HG02943 (cell line): Measurements from ENCODE around the gene TENM4.

Experiments
- ATAC-seq: cut with Tn5 transposase; IDR thresholded peaks from one replicate; pipeline ENCODE4 v1.9.1; 2021; ENCODE audit warnings: mild to moderate bottlenecking, low read depth, moderate library complexity; ENCODE audit not compliant: unreplicated experiment

TENM4 gene

DNA sequence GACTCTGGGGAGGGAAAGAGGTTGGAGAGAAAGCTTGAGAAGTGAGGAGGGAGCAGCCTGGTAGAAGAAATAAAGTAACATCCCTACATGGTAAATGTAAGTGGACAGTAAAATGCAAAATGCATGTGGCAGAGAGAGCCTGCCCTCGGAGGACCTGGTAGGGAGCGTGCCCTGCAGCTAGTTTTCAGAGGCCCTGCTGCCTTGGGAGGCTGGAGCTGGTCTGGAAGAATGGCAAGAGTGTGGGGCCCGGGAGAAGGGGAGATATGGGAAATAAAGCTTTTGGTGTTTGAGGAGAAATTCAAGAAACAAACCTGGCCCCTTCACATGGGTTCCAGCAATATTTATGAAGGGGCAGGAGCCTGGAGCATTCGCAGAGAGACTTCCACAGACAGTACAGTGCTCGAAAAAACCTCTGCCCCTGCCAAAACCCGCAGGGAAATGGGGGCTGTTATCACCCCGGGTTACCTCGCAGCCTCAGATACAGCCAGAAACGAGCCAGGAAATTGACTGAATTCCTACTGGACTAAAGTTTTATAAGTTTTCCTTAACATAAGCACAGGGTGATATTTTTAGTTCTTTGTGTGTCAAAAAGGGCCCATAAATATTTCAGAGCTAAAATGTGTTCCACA is 363.0 kb downstream of the TENM4 start:
- ATAC-seq = no peak

DNA sequence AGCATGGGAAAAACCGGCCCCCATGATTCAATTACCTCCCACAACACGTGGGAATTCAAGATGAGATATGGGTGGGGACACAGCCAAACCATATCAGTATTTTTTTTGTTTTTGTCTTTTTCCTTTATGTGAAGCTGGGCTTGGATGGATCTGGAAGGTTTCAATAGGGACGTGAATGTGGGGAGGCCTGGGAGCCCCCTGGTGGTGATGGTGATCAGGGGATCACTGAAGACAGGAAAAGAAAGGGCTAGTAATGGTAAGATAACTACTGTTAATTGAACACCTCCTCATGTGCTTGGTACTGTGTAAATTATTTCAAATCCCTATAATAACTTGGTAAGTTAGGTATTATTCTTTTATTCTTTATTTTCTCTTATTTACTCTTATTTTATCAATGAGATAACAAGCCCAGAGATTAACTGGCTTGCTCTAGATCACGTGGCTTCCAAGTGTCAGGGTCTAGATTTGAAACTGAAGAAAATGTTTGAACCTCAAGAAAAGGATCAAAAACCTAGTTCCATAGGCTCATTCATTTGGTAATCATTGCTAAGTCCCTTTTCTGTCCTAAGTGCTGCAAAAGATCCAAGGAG is 364.2 kb downstream of the TENM4 start:
- ATAC-seq = no peak

DNA sequence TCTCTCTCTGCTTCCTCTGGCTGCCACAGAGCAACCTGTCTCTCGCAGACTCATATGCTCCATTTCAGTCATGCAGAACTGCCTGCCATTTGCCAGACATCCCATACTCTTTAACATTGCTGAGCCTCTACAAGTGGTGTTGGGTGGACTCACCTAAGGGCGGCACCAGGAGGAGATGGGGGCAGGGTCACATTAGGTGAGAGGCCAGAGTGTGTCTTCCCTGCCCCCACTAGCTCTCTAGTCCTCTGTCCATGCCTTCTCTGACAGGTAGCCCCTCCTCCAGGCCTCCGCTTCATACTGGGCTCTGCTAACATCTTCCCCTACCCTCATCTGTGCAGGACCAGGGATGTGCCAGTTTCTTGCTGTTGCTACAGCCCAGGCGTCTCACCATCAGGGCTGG is 366.3 kb downstream of the TENM4 start:
- no peak for ATAC-seq

DNA sequence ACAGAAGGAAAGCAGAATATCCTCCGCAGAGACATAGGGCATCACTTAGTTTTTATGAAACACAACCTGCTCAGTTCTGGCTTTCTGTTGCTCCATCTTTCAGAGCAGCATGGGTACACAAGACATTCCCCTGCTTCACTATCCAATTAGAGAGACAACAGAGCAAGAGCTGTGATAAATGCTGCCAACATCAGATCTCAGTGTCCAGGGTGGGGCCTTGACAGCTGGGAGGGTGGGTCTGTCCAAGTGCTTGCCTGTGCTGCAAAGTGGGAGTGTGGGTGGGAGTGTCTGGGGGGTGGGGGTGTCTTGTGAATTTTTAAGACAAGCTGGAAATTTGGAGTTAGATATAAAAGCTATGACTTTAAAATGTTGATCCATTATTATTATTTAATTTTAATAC is 369.6 kb downstream of the TENM4 start:
- ATAC-seq = no peak

DNA sequence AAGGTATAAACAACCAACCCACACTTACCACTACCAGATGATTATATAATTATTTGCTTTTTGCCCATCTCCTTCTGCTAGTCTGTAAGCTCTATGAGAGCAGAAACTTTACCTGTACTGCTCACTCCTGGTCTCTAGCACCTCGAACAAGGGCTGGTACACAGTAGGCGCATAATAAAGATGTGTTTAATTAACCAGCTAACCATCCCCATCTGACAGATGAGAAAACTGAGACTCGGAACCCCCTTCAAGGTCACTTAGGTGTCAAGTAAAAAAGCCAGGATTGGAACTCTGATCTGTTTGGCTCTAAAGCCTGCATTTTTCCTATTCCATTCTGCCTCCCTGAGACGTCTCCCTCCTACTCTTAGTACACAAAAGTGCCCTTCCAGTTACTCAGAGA is 370.3 kb downstream of the TENM4 start:
- no peak for ATAC-seq

DNA sequence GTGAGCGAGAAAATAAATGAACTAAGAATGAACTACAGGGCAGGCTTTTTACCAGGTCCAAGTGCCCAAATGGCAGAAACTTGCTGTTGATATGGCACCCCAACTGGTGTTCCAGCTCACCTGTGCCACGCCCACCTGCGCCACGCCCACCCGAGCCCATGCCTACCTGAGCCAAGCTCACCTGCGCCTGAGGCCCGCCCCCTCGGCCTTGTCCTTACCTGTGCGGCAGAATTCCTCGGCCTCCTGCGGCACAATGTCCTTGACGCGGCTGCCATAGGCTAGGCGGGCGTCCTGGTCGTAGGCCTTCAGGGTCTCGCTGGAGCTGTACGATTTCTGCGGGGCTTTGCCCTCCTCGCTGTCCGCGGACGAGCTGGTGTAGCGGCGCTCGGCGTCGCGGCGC is 371.3 kb downstream of the TENM4 start:
- no peak for ATAC-seq

DNA sequence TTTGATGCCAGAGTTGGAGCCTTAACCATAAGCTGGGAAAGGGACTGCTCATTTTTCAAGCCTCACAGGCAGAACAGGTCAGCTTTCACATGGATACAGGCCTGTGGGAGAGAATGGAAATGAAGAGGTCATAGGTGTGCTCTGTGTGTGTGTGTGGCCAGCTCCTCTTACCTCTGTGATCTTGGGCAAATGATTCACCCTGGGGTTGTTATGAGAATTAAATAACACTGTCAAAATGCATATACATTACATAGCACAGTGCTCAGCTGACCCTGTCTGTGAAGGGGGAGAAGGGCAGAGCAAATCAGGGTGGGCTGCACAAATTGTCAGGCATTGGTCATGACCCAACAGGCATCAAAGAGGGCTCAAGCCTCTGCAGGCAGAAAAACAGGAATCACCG is 372.5 kb downstream of the TENM4 start:
- ATAC-seq = no peak

DNA sequence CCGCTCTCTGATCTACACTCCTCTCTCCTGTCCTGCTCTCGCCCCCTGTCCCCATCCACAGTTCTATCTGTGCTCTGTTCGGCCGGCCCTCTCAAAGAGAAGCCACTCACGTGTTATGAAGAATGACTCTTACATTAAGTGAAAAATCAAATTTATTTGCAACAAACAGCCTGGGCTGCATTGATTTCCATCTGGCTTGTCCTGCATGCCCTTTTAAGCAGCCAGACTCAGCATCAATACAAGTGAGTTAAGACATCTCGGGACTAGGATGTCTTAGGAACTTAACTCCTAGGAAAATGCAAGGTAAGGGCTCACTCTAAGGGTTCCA is 373.5 kb downstream of the TENM4 start:
- ATAC-seq = no peak

DNA sequence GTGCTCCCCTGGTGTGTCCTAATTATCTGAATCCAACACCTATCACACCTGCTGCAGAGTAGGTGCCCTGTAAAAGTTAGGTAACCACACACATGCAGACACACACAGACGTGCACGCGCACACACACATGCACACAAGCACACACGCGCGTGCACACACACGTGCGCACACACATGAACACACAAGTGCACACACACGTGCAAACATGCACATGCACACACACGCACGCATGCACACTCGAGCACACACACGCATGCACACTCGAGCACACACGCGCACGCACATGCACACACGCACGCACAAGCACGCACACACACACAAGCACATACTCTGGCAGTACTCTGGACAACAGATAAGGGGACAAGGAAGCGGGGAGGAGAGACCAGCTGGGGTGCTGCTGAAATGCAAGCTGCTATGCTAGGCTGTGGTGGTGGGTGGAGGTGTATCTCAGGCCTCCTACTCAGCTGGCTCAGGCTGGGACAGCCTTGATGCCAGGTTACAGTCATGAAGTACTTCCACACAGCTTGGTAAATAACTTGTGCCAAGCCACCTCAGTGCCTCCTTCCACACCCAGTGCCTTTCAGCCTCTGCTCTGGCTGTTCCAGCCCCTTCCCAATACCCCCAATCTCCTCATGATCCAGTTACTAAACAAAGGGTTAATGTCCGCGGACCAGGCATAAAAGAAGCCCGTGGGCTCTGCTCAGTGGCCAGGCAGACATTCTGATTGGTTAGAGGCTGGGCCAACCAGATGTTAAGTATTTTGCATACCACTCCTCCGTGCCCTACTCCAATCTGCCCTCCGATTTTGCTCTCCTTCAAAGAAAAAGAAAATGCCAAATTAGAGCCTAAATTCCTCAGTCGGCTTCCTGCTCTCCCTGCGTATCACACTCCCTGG is 374.1 kb downstream of the TENM4 start:
- ATAC-seq = no peak

DNA sequence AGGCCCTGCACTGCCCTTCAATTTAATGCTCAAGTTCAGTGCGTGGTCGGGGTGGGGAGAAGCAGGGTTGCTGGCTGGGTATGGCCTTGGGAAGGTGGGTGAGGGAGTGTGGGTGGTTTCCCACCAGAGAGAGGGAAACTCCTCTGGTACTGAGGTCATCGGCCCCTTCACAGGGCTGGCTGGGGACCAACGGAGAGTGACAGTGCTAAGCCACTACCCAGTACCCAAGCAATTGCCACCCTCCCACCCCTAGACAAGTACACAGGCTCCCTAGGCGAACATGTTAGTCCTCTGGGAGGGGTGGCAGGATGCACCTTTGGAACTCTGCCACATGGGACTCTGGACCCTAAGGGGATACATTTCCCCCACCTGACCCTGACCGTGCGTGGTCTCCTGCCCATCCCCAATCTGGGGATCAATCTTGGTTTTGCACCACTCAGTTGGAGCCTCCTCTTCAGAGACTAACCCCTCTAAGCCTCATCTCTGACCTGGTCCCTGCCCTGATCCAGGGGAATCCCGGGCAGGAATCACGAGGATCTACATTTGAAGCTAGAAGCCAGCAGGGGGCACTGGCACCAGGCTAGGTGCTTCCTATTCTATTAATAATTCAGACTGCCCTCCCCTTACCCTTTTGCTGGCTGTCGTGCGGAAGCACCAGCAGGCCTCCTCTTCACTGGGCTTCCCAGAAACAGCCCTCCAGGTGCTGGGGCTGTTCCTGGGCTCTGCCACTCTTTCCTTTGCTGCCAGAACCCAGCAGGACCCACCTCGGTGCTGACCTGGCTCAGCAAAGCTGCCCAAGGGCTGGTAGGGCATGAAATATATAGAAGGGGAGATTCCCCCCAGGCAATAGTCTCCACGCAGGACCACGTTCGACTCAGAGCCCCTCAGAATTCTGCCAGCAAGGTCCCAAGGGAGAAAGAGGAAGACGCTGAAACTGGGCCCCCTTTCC is 377.7 kb downstream of the TENM4 start:
- ATAC-seq = no peak

DNA sequence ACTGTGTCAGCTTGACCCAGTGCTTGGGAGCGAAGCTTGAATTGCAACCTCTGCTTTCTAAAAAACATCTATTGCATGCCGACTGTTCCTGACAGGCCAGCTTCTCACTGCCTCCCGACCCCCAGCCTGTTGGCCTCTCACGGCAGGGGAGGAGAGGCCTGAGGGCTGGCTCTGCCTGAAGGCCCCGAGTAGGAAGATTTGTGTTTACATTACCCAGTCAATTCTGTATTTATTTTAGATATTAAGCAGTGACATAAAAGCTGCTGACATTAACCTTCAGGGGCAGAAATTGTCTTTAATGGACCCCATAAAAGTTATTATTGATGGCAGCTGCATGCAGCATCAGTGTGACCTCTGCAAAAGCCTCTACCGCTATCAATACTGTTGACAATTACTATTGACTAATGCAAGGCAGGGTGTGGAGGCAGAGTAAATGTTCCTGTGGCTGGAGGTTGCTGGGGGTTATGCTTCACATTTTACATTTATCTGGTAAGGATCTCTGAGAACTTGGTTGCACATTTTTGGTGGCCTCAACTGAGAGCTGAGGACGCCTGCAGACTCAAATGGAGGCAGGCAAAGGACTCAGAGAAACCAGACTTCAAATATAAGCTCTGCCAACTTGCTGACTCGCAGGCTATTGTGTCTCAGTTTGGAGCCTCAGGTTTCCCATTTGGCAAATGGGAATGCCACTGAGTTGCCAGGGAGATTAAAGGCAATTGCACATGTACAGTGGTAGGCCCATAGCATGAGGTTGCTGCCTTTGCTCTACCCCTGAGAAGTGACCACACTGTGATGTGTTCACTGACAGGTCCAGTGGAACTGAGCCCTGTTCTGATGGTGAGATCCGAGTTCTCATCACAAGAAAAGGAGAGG is 380.5 kb downstream of the TENM4 start:
- ATAC-seq = no peak

DNA sequence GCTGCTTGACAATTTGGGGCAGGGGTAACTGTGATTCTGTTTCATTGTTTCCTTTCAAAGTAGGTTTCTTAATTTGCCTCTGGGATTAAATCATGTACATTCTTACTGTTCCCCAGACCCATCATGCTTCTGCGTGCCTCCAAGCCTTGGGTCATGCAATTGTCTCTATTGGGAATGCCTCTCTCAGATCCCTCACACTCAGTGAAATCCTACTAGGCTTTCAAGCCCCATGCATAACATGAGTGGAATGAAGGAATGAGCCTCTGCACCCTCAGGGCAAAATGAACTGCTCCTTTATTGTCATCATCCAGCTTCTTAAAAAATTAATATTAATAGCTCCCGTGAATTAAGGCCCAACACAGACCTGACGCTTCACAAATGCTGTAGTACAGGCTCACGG is 381.7 kb downstream of the TENM4 start:
- ATAC-seq = no peak

DNA sequence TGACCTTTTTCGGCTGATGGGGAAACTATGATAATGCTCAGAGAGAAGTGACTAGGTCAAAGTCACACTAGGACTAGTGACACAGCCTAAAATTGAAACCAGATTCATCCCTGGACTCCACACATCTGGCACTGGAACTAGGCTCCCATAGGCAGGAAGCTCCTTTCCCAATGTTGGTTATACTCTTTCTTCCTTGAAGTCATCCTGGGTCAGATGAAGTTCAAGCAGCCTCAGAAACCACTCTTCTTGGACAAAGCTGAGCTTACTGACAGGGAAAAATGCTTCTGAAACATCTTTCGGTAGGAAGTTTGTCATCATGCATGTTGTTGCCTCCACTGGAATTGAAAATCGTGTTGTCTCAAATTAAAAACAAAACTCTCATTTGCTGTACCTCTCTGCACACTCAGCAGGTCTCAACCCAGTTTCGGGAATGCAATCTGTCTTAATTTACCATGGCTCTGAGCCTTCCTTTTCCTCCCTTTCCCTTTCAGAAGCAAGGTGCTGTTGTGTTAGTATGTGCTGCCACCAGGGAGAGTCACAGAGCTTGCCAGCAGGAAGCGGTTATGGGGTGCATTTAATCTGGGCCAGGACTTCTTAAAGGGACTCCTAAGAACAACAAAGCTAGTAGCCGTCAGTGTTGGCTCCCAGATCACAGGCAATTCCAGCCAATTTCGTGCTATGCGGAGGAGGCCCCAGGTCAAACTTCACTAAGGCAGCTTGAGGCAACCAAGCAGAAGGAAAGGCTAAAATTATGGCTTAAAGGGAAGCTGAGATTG is 384.8 kb downstream of the TENM4 start:
- no peak for ATAC-seq

DNA sequence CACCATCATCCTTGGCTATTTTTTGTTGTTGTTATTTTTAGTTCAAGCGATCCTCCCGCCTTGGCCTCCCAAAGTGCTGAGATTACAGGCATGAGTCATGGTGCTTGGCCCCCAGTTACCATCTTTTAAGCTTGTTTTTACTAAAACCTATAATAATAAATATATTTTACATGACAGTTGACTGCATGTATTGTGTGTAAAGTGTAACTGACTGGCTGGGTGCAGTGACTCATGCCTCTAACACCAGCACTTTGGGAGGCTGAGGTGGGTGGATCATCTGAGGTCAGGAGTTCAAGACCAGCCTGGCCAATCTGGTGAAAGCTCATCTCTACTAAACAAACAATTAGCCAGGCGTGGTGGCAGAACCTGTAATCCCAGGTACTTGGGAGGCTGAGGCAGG is 386.2 kb downstream of the TENM4 start:
- ATAC-seq = no peak

DNA sequence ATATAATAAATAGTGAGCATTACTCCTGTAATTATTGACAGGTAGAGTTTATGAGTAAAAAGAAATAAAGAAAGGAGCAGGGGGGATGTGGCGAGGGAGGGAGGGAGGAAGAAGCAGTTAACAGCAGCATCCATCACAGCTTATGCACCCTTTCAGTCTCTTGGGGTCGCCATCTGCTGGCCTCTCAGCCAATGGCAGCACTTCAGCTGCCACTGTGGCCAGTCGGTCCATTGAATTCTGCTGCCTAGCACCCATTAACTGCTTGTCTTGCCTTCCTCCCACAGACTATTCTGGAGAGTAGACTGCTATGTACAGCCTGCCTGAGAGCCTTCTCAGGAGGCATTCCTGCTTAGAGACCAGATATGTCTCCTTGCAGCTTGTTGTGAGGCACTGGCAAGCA is 388.3 kb downstream of the TENM4 start:
- no peak for ATAC-seq

DNA sequence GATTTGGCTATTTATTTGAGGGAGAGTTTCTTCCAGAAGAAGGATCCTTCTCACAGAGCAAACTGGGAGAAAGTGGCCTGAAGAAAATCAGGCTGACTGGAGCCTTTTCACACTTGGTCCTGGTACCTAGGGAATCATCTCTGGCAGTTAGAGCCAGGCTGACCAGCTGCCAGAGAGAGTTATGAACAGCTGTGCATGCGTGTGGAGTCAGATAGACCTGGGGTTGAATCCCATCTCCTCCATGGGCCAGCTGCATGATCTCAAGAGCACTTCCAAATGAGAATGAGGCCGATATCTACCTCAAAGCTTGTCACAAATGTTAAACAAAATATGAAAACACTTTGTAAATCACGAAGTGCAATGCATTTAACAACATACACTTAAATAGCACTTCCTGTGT is 390.0 kb downstream of the TENM4 start:
- ATAC-seq = no peak

DNA sequence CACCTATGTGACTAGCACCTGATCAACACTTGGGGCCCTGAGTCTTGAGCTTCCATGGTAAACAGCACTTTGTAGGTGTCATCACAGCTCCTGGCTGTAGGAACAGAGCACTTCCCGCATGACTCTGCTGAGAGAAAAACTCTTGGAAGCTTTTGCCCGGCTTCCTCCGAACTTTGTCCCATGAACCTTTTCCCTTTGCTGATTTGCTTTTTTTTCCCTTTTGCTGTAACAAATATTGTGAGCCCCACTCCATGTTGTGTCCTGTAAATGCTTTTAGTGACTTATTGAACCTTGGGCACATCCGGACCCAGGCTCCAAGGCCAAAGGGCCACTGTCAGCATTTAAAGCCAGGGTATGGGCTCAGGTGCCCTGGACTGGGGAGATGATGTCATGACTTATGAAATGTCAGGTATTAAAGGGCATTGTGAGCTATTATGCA is 391.1 kb downstream of the TENM4 start:
- ATAC-seq = no peak

DNA sequence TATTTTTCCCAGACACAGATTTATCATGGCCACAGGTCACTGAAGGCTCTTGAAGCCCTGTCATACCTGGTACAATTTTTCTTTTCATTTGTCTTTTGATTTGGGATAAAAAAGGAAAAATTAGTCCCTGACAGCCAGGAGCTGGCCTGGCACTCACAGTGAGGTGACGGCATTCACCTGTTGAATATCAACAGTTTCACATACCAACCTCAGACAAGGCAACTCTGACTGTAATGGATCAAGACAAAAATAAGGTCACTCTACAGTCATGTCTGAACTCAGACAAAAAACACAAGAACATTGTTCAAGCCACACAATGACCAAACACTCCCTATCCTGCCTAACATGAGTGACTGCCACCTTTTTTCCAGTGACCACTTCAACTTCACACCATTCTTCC is 392.9 kb downstream of the TENM4 start:
- no peak for ATAC-seq

DNA sequence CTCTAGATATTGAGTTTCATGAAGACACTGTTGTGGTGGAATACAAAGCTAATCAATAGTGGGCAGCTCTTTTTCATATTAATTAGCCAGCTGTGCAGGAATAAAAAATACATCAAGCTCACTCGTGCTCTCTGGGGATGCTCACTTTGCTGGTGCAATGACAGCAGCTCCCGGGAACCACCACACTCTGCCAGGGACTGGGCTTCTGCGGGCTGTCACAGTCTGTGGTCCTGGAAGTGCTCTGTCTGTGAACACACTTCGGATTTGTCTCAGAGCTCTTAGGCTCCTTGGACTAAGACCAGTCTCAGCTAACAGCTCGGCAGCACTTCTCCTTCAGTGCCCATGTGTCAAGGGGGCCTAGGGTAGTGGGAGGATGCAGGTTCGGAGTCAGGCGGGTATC is 393.5 kb downstream of the TENM4 start:
- ATAC-seq = no peak
